H4 (cell line): ENCODE results near the gene TMEM259. TPM values are rescaled to one million over a fixed set of nuclear protein-coding genes. Genes with fewer than 3 reads are reported as not detected.

Source experiments
- DNase-seq: peaks from one replicate; pipeline ENCODE4 v3.0.0-alpha.2; 2015; ENCODE audit warnings: low spot score
- total RNA-seq: library from RNA; depleted of rRNA; stranded (reverse); fragments of >200 nt; shearing (Covaris generic); gene quantifications from 2 replicates; pipeline ENCODE4 v1.2.3, GENCODE V29; 2014; rRNA removed

TMEM259 gene
- total RNA-seq, result 57.0 and 72.5 TPM in 2 replicates

- DNase-seq, result peak; percentile 93
Measured at GRCh38 chr19:1020868-1021425, at the start of gene TMEM259. Gene TMEM259, minus strand, starts transcription at chr19:1021123. Its CDS starts 127 bp downstream, at chr19:1020996.

GRCh38 chr19:1070576-1070930, 49.6 kb upstream of the TMEM259 start:
- no peak for DNase-seq

- peak; percentile 41 for DNase-seq
Measured at GRCh38 chr19:1069009-1069779, 48.3 kb upstream of the TMEM259 start.

GRCh38 chr19:1068009-1069001, 47.4 kb upstream of the TMEM259 start:
- DNase-seq, result no peak

GRCh38 chr19:1067341-1067957, 46.5 kb upstream of the TMEM259 start:
- no peak for DNase-seq

GRCh38 chr19:1066748-1067340, 45.9 kb upstream of the TMEM259 start, which contains the start of gene ARHGAP45:
Gene ARHGAP45, plus strand, starts transcription at chr19:1067167. Its CDS starts 239 bp downstream, at chr19:1067406.
- no peak for DNase-seq

GRCh38 chr19:1066251-1066747, 45.4 kb upstream of the TMEM259 start:
- no peak for DNase-seq

GRCh38 chr19:1065606-1066109, 44.7 kb upstream of the TMEM259 start:
- no peak for DNase-seq

GRCh38 chr19:1064661-1065605, 44.0 kb upstream of the TMEM259 start:
- DNase-seq, result no peak

GRCh38 chr19:1063909-1064660, 43.2 kb upstream of the TMEM259 start:
- no peak for DNase-seq

- no peak for DNase-seq
Measured at GRCh38 chr19:1063030-1063908, 42.3 kb upstream of the TMEM259 start.

GRCh38 chr19:1062387-1063029, 41.6 kb upstream of the TMEM259 start:
- no peak for DNase-seq

- no peak for DNase-seq
Measured at GRCh38 chr19:1061987-1062386, 41.1 kb upstream of the TMEM259 start.

- no peak for DNase-seq
Measured at GRCh38 chr19:1060689-1061088, 39.8 kb upstream of the TMEM259 start.

GRCh38 chr19:1058112-1058511, 37.2 kb upstream of the TMEM259 start:
- no peak for DNase-seq

- DNase-seq, result peak; percentile 57
Measured at GRCh38 chr19:1057176-1057855, 36.4 kb upstream of the TMEM259 start.
